ENCODE results near the gene SCT. TPM values are rescaled to one million over a fixed set of nuclear protein-coding genes. Genes with fewer than 3 reads are reported as not detected.

SCT gene
- polyA plus RNA-seq, 3 donors, result not detected

DNA sequence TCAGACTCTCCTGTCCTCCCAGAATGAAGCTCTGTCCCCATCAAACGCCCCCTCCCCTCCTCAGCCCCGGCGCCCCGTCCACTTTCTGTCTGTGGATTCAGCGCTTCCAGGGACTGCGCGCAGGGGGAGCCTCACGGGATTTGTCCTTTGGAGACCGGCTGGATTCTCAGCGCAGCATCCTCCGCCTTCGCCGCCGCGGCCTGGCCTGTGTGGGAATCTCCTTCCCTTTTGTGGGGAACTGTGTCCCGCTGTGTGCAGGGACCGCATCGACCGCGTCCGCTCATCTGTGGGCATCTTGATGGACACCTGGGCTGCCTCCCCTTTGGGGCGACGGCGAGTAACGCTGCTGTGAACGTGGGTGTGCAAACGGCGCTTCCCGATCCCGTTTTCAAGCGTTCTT is 1.1 kb upstream of the SCT start:
- Histone ChIP-seq H3K79me2 (ENCODE audit: insufficient read depth, low read length) (no peaks in the 10 kb centered on the region), H3K4me1 (ENCODE audit: control insufficient read depth in 1 of 2, insufficient read depth in 2 of 2, low read length in 2 of 2) (peaks cover 6 to 13% of the 10 kb centered on the region in 2 donors), H3K27me3 (ENCODE audit: control insufficient read depth in 2 of 2, insufficient read depth in 2 of 2, low read length in 2 of 2) (peaks cover 6 to 34% of the 10 kb centered on the region in 2 donors), H3K36me3 (replicated peaks in 1 of 2; ENCODE audit: control insufficient read depth in 1 of 2, insufficient read depth in 2 of 2, low read length in 2 of 2) (no peaks in the 10 kb centered on the region), H3K9ac (ENCODE audit: insufficient read depth, low read length, poor library complexity, severe bottlenecking) (no peak overlapping the region), H3K9me3 (replicated peaks in 1 of 2; ENCODE audit: control insufficient read depth in 1 of 2, insufficient read depth in 1 of 2, low read length in 2 of 2) (no peaks in the 10 kb centered on the region), H3K27ac (ENCODE audit: low read depth in 1 of 2, low read length in 2 of 2) (no peak overlapping the region), H3K4me2 (replicated peaks; ENCODE audit: extremely low read depth, low read length, poor library complexity, severe bottlenecking) (no peak overlapping the region), H4K20me1 (ENCODE audit: insufficient read depth, low read length) (peaks cover 9% of the 10 kb centered on the region), H3K4me3 (replicated peaks in 1 of 3; ENCODE audit: low read depth in 2 of 3, low read length in 3 of 3) (no peak overlapping the region), H2AFZ (ENCODE audit: insufficient read depth, low read depth, low read length, poor library complexity, severe bottlenecking) (no peak overlapping the region)
- Mint-ChIP-seq H3K4me1 (peaks cover 20% of the 10 kb centered on the region), H3K9me3 (peaks cover 0 to 16% (median 8%) of the 10 kb centered on the region in 7 donors), H3K27ac (no peak overlapping the region), H3K27me3 (ENCODE audit: low read depth in 3 of 3) (peaks cover 40 to 47% (median 41%) of the 10 kb centered on the region in 3 donors), H3K36me3 (peaks cover 12 to 18% of the 10 kb centered on the region in 2 donors), H3K4me3 (peak overlapping the region in 1 of 2 donors; percentile 87)
- no peak for TF ChIP-seq CTCF (IDR thresholded peaks at IDR 0.05)
- intact Hi-C loops (cut with micrococcal nuclease), result no loop called here
- no peak for DNase-seq
- 97% methylated on average over 27 of the region's 31 CpGs for WGBS (ENCODE audit: insufficient coverage)

GRCh38 chr11:627308-627576 is 261 bp upstream of the SCT start:
- Mint-ChIP-seq H3K27ac (no peak overlapping the region), H3K36me3 (peaks cover 15 to 18% of the 10 kb centered on the region in 2 donors), H3K27me3 (ENCODE audit: low read depth in 3 of 3) (peaks cover 40 to 47% (median 41%) of the 10 kb centered on the region in 3 donors), H3K4me1 (peaks cover 20% of the 10 kb centered on the region), H3K4me3 (peak overlapping the region in 1 of 2 donors; percentile 87), H3K9me3 (peaks cover 0 to 16% (median 8%) of the 10 kb centered on the region in 7 donors)
- no peak overlapping the region for H3K4me2 ChIP-seq (replicated peaks; ENCODE audit: extremely low read depth, low read length, poor library complexity, severe bottlenecking)
- intact Hi-C loops (cut with micrococcal nuclease), result no loop called here
- H3K79me2 ChIP-seq (ENCODE audit: insufficient read depth, low read length), result no peaks in the 10 kb centered on the region
- H3K4me1 ChIP-seq (ENCODE audit: control insufficient read depth in 1 of 2, insufficient read depth in 2 of 2, low read length in 2 of 2), result peaks cover 6 to 13% of the 10 kb centered on the region in 2 donors
- H3K36me3 ChIP-seq (replicated peaks in 1 of 2; ENCODE audit: control insufficient read depth in 1 of 2, insufficient read depth in 2 of 2, low read length in 2 of 2), result no peaks in the 10 kb centered on the region
- H3K9me3 ChIP-seq (replicated peaks in 1 of 2; ENCODE audit: control insufficient read depth in 1 of 2, insufficient read depth in 1 of 2, low read length in 2 of 2), result no peaks in the 10 kb centered on the region
- H2AFZ ChIP-seq (ENCODE audit: insufficient read depth, low read depth, low read length, poor library complexity, severe bottlenecking), result no peak overlapping the region
- no peak for TF ChIP-seq CTCF (IDR thresholded peaks at IDR 0.05)
- H3K27ac ChIP-seq (ENCODE audit: low read depth in 1 of 2, low read length in 2 of 2), result no peak overlapping the region
- H4K20me1 ChIP-seq (ENCODE audit: insufficient read depth, low read length), result peaks cover 9% of the 10 kb centered on the region
- WGBS (ENCODE audit: insufficient coverage), result 48% methylated on average over 8 of the region's 28 CpGs
- no peak overlapping the region for H3K9ac ChIP-seq (ENCODE audit: insufficient read depth, low read length, poor library complexity, severe bottlenecking)
- H3K27me3 ChIP-seq (ENCODE audit: control insufficient read depth in 2 of 2, insufficient read depth in 2 of 2, low read length in 2 of 2), result peaks cover 6 to 34% of the 10 kb centered on the region in 2 donors
- no peak overlapping the region for H3K4me3 ChIP-seq (replicated peaks in 1 of 3; ENCODE audit: low read depth in 2 of 3, low read length in 3 of 3)
- DNase-seq, result no peak
